Stimulated activated CD8-positive, alpha-beta memory T cell treated with anti-CD3 and anti-CD28 coated beads, Interleukin-7, amount 100 ng/mL, for 24 hours (primary cell): ENCODE measurements around the gene KIFC3.
"Not testable (repeated sequence)": the region's sequence is repeated elsewhere in the genome, so short reads cannot be mapped to it uniquely, and the experiment has no call there.

Experiments
- DNase-seq: peaks from one replicate; pipeline ENCODE4 v3.0.0-alpha.2; 2020; ENCODE audit warnings: low read depth

The KIFC3 gene

DNA sequence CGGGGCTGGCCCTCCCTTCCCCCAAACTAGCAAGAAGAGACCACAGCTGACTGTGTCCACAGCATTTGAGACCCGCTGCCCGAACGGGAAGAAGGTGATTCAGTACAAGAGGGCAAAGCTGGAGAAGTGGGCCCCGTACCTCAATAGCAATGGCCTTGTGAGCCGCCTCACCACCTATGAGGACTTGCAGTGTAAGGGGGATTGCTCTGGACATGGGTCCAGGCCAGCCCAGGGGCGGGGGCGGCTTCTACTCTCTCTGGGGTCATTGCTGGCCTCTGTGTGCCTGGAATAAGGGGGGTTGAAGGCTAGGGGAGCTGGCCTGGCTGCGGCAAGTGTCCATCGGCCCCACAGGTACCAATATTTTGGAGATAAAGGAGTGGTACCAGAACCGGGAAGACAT lies 79.6 kb downstream of the KIFC3 start:
- no peak for DNase-seq

DNA sequence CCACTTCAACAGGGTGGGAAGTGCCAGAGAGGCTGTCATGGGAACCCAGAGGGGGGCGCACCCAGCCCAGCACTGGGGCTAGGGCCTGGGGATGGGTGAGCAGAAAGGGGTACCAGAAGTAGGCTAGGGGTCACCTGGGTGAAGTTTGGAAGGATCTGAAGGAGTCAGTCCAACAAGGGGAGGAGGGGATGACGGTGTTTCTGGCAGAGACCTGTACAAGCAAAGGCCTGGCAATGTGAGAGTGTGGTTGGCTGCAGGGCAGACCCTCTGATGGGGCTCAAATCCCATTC lies 80.1 kb downstream of the KIFC3 start:
- DNase-seq: no peak

DNA sequence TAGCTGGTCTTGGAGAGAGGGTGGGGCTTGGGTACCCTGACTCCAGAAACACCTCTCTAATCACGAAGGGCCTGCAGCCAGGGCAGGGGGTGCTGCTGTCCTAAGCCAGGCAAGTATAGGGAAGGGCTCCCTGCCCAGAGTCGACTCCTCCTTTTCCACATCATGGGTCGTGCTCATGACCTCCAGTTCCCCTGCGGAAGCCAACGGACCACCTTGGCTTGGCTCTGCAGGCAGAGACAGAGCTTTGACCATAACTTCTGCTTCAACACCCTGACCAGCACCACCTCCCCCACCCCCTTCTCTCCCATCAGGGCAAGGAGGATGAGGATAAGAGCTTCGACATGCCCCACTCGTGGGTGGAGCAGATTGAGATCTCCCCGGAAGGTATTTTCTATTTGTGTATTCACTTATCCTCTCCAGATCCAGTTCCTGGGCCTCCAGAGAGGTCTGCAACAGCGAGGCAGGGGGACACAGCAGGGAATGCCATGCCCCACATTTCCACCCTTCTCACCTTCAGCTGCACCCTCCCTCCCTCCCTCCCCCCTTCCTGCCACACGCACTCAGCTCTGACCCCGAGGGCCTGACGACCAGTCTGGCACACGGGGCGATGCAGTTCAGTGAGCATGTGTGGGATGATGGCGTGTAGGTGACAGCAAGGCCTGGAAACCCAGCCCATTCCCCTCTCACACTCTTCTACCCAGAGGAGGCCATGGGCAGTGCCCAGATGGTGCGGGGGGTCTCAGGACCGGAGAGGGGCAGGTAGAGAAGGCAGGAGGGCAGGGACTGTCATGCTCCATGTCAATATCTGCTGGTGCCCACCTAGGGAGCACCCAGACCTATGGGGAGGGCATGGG lies 80.7 kb downstream of the KIFC3 start:
- no peak for DNase-seq

DNA sequence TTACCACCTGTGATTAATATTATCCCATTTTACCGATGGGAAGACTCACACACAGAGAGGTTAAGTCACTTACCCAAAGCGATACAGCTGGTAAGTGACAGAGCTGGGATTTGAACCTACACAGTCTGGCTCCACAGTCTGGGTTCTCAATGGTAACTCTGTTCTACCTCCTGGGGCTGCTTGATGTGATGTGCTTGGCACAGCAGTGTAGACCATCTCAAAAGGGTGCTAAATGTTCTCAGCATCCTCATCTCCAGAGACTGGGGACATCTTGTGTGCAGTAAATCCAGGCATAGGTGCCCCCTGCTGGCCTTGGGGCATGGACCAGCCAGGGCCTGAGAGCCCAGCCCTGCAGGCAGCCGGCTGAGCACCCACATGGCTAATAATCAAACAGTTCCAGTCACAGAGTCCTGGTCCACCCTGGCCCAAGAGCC lies 82.1 kb downstream of the KIFC3 start:
- DNase-seq: peak; percentile 22

DNA sequence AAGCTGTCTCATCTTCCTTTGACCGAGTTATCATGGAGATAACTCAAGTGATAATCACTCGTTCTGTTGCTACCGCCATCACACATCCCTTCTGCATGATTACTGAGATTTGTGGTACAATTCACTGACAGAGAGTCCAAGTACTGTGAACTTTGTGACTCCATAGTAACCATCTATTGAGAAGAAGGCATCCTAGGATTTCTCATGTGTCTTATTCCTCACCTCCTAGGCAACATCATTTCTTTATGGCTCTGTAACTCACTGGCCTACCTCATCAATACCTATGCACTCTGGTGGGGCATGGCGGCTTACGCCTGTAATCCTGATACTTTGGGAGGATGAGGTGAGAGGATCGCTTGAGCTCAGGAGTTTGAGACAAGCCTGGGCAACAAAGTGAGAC lies 88.2 kb downstream of the KIFC3 start:
- DNase-seq: no peak

DNA sequence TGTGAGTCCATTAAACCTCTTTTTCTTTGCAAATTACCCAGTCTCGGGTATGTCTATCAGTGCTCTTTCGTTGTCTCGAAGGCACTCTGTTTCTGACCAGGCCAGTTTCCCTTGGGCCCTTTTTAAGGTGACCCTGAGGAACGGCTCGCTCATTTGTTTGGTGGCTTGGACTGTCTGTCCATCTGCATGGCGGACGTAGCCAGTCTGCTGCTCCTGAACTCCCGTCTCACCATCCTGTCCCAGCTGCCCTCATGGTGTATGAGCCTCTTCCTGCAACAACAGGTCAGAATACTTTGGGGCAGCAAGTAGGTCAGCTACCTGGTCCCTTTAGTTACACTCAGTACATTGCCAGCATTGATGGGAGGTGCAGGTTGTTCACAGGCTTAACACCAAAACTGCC lies 88.7 kb downstream of the KIFC3 start:
- DNase-seq: no peak

DNA sequence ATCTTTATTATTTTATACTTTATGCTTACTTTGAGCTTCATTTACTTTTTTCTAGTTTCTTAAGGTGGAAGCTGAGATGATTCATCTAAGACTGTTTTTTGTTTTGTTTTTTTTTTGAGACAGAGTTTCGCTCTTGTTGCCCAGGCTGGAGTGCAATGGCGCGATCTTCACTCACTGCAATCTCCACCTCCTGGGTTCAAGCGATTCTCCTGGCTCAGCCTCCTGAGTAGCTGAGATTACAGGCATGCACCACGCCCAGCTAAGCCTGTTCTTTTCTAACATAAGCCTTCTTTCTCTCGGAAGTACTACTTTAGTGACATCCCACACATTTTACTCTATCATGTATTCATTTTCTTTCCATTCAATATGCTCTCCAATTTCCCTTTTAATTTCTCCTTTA lies 89.7 kb downstream of the KIFC3 start:
- DNase-seq: not testable (repeated sequence)

DNA sequence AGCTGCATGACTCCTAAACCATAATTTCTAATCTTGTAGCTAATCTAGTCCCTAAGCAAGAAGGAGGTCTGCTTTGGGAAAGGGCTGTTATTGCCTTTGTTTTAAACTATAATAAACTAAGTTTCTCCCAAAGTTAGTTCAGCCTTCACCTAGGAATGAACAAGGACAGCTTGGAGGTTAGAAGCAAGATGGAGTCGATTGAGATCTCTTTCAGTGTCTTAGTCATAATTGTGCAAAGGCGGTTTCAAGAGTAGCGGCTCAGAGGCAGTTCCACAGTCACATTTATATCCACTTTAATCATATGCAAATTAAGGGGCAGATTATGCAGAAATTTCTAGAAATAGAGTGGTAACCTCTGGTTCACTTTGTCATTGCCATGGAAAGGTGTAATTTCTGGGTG lies 90.3 kb downstream of the KIFC3 start:
- no peak for DNase-seq

DNA sequence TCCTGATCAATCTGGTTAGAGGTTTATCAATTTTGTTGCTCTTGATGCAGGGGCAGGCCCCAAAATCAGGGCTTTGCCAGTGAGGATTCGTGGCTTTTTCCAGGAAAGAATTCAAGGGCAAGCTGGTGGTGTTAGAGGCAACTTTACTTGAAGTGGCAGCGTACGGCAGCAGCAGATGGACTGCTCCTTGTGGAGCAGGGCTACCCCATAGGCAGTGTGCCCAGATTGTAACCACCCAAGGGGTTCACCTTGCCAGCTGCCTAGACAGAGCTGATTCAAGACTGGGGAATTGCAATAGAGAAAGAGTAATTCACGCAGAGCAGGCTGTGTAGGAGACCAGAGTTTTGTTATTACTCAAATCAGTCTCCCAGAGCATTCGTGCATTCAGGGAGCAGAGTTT lies 90.9 kb downstream of the KIFC3 start:
- DNase-seq: no peak

DNA sequence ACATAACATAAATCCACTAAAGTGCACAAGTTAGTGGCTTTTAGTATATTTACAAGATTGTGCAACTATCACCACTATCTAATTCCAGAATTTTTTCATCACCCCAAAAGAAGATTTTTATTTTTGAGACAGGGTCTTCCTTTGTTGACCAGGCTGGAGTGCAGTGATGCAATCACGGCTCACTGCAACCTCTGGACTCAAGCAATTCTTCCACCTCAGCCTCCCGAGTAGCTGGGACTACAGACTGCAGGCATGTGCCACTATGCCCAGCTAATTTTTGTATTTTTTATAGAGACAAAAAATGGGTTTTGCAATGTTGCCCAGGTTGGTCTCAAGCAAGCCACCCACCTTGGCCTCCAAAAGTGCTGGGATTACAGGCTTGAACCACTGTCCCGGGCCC lies 92.6 kb downstream of the KIFC3 start:
- DNase-seq: no peak
